ENCODE data around the gene NAP1L4.

DNA sequence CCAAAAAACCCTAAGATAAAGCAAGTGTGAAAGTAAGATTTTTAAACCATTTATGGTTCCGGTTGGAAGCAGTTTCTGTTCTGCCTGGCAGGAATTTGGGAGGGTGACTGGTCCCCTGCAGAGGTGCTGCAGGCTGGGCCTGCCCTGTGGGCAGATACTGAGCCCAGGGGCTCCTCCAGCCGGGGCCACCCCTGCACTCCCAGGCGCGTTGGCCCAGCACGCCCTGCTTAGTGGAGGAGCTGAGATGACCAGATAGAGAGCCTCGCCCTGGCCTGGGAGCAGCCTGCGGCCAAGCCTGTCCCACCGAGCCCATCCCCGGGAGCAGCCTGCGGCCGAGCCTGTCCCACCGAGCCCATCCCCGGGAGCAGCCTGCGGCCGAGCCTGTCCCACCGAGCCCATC is 70.9 kb downstream of the NAP1L4 start:
- TF ChIP-seq RAD21 (conservative IDR thresholded peaks at IDR 0.05) = no peak
- TF ChIP-seq EZH2 (IDR thresholded peaks at IDR 0.05; ENCODE audit: borderline replicate concordance, insufficient read depth, low read length, poor library complexity, severe bottlenecking) = no peak

Data from neural cell (in vitro differentiated cells).